ENCODE data around the gene ADNP.
"Not testable (repeated sequence)": the region's sequence is repeated elsewhere in the genome, so short reads cannot be mapped to it uniquely, and the experiment has no call there.

The ADNP gene

DNA sequence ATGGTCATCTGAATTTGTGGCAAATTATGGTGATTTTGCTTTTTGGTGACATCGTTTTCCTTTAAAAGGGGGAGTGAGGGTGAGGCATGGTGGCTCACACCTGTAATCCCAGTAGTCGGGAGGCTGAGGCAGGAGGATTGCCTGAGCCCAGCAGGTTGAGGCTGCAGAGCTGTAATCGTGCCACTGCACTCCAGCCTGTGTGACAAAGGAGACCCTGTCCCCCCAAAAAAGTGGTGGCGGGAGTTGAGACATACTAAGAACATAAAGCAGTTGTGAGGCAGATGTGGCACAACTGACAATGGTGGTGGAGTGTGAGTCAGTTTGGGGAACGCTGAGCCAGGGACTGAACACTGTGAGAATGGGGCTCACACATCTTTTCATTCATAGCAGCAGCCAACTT, 45.5 kb downstream of the ADNP start:
- Histone ChIP-seq H3K27ac (no peak overlapping the region), H4K20me1 (peaks cover 30 to 76% (median 59%) of the 10 kb centered on the region in 11 experiments; a peak in 21 of 22 replicates), H3K9me3 (replicated peaks in 1 of 11) (no peaks in the 10 kb centered on the region), H3K36me3 (peaks cover 36 to 92% (median 59%) of the 10 kb centered on the region in 11 experiments), H3K4me1 (no peaks in the 10 kb centered on the region), H3K27me3 (no peaks in the 10 kb centered on the region), H3K4me3 (no peak overlapping the region), H3K4me2 (no peak overlapping the region), H3K9ac (no peak overlapping the region)
- TF ChIP-seq Cebpa-rat (IDR thresholded peaks at IDR 0.05) = no peak

DNA sequence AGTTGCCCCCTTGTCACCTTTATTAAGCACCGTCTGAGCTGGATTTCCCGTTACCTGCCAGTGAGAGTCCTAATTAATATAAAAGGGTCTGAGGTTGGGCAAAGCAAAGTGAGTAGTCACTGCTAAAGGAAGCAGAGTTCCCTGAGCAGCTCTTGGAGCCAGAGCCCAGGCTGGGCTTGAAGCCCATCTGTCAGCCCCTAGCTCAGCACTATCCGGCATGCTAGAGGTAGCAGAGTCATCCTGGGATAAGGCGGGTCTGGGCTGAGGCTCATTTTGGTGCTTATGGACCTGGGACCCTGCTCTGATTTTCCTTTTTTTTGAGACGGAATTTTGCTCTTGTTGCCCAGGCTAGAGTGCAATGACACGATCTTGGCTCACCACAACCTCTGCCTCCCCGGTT, 46.2 kb downstream of the ADNP start:
- TF ChIP-seq Cebpa-rat (IDR thresholded peaks at IDR 0.05) = no peak
- Histone ChIP-seq H3K4me1 (no peaks in the 10 kb centered on the region), H3K4me2 (no peak overlapping the region), H3K36me3 (peaks cover 29 to 92% (median 59%) of the 10 kb centered on the region in 11 experiments), H3K4me3 (no peak overlapping the region), H3K9me3 (replicated peaks in 1 of 11) (no peaks in the 10 kb centered on the region), H3K9ac (no peak overlapping the region), H4K20me1 (peaks cover 24 to 72% (median 51%) of the 10 kb centered on the region in 11 experiments; a peak in 21 of 22 replicates), H3K27ac (no peak overlapping the region), H3K27me3 (no peaks in the 10 kb centered on the region)

DNA sequence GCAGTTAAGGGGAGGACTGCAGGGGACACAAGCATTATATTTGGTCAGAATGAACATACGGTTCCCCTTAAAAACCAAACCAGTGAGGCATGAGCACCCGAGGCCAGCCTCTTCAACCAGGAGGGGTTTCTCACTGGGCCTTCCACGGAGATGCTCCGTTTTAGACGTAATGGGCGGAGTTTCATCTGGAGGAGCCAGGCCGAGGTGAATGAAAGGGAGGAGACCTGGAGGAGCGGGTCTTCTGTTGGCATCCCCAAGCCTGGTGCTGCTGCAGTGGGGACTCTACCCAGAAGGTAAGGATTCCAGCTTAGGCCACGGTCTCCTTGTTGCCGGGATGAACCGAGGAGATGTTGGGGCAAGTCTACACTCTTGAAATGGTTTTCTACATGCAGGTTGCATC, 47.4 kb downstream of the ADNP start:
- no peaks in the 10 kb centered on the region for H3K4me1 ChIP-seq
- H3K4me2 ChIP-seq = no peak overlapping the region
- no peak overlapping the region for H3K4me3 ChIP-seq
- peaks cover 13 to 65% (median 39%) of the 10 kb centered on the region in 11 experiments; a peak in 21 of 22 replicates for H4K20me1 ChIP-seq
- H3K9ac ChIP-seq = no peak overlapping the region
- H3K27me3 ChIP-seq = no peaks in the 10 kb centered on the region
- no peak overlapping the region for H3K27ac ChIP-seq
- H3K9me3 ChIP-seq (replicated peaks in 1 of 11) = no peaks in the 10 kb centered on the region
- peaks cover 25 to 92% (median 59%) of the 10 kb centered on the region in 11 experiments for H3K36me3 ChIP-seq
- no peak for TF ChIP-seq Cebpa-rat (IDR thresholded peaks at IDR 0.05)

- not testable (repeated sequence) for H3K9me3 ChIP-seq (replicated peaks in 1 of 11); H3K27ac ChIP-seq; H3K9ac ChIP-seq; H3K27me3 ChIP-seq; H3K4me1 ChIP-seq; H3K4me2 ChIP-seq; H3K4me3 ChIP-seq
- Histone ChIP-seq H3K36me3 (peaks cover 9 to 92% (median 60%) of the 10 kb centered on the region in 11 experiments; a peak in 19 of 22 replicates), H4K20me1 (peaks cover 0 to 45% (median 20%) of the 10 kb centered on the region in 11 experiments; a peak in 15 of 22 replicates)
Measured at GRCh38 chr20:50881759-50882424, 49.3 kb downstream of the ADNP start.

GRCh38 chr20:50879649-50880550, 51.3 kb downstream of the ADNP start:
- no peak for TF ChIP-seq Cebpa-rat (IDR thresholded peaks at IDR 0.05)
- no peak overlapping the region for H3K4me3 ChIP-seq
- peaks cover 0 to 27% (median 9%) of the 10 kb centered on the region in 11 experiments; a peak in 10 of 22 replicates for H4K20me1 ChIP-seq
- H3K36me3 ChIP-seq = peaks cover 14 to 98% (median 71%) of the 10 kb centered on the region in 11 experiments; a peak in 18 of 22 replicates
- H3K4me2 ChIP-seq = no peak overlapping the region
- H3K9ac ChIP-seq = no peak overlapping the region
- no peaks in the 10 kb centered on the region for H3K27me3 ChIP-seq
- H3K4me1 ChIP-seq = 0 out of 20 replicates have a peak, but pooled peaks cover 0 to 2% (median 0%) of the 10 kb centered on the region in 10 experiments
- no peaks in the 10 kb centered on the region for H3K9me3 ChIP-seq (replicated peaks in 1 of 11)
- H3K27ac ChIP-seq = 0 out of 22 replicates have a peak overlapping the region, but pooled peaks of 1 of the 11 experiments have one; percentile 5

- H3K36me3 ChIP-seq = peaks cover 10 to 79% (median 62%) of the 10 kb centered on the region in 11 experiments; a peak in 18 of 22 replicates
- H3K9ac ChIP-seq = no peak overlapping the region
- H4K20me1 ChIP-seq = peaks cover 0 to 15% (median 0%) of the 10 kb centered on the region in 11 experiments; a peak in 2 of 22 replicates
- TF ChIP-seq Cebpa-rat (IDR thresholded peaks at IDR 0.05) = no peak
- no peak overlapping the region for H3K4me3 ChIP-seq
- no peak overlapping the region for H3K27ac ChIP-seq
- H3K9me3 ChIP-seq (replicated peaks in 1 of 11) = no peaks in the 10 kb centered on the region
- no peaks in the 10 kb centered on the region for H3K27me3 ChIP-seq
- peaks cover 0 to 28% (median 20%) of the 10 kb centered on the region in 10 experiments; a peak in 18 of 20 replicates for H3K4me1 ChIP-seq
- H3K4me2 ChIP-seq = no peak overlapping the region
Measured at GRCh38 chr20:50877232-50877743, 53.9 kb downstream of the ADNP start.

DNA sequence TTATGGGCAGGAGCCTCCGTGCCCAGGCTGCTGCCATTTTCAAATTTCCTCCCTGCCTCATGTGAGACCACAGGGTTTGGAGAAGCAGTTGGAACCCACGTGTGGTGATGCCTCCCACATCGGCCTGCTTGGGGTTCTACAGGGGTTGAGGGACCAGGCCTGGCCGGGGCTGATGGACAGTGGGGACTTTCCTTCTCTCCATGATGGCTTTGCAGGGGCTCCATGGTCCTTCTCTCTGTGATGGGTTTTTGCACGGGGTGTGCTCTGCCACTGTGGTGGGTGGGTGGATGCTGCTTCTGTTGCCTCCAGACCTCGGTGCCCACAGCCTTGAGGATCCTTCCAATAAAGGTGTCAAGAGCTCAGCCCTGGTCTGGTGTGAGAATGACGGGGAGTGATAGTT, 54.4 kb downstream of the ADNP start:
- TF ChIP-seq Cebpa-rat (IDR thresholded peaks at IDR 0.05) = no peak

GRCh38 chr20:50876063-50876685, 55.1 kb downstream of the ADNP start:
- no peak overlapping the region for H3K27ac ChIP-seq

More for the DNA sequence above, 54.4 kb downstream of the ADNP start:
- no peak overlapping the region for H3K4me3 ChIP-seq
- H3K27me3 ChIP-seq = no peaks in the 10 kb centered on the region
- no peak overlapping the region for H3K4me2 ChIP-seq
- H3K4me1 ChIP-seq = peaks cover under 1 to 33% (median 24%) of the 10 kb centered on the region in 10 experiments; a peak in 18 of 20 replicates
- peaks cover 0 to 15% (median 0%) of the 10 kb centered on the region in 11 experiments; a peak in 2 of 22 replicates for H4K20me1 ChIP-seq
- H3K9ac ChIP-seq = no peak overlapping the region
- H3K36me3 ChIP-seq = peaks cover 10 to 74% (median 62%) of the 10 kb centered on the region in 11 experiments; a peak in 18 of 22 replicates
- H3K9me3 ChIP-seq (replicated peaks in 1 of 11) = no peaks in the 10 kb centered on the region
- no peak overlapping the region for H3K27ac ChIP-seq

More at GRCh38 chr20:50876063-50876685, 55.1 kb downstream of the ADNP start:
- Histone ChIP-seq H3K27me3 (no peaks in the 10 kb centered on the region), H3K4me1 (peaks cover 3 to 39% (median 31%) of the 10 kb centered on the region in 10 experiments; a peak in 18 of 20 replicates), H3K9me3 (replicated peaks in 1 of 11) (no peaks in the 10 kb centered on the region), H3K4me2 (no peak overlapping the region), H3K4me3 (no peak overlapping the region), H3K36me3 (peaks cover 10 to 69% (median 58%) of the 10 kb centered on the region in 11 experiments; a peak in 18 of 22 replicates), H3K9ac (no peak overlapping the region), H4K20me1 (peaks cover 0 to 15% (median 0%) of the 10 kb centered on the region in 11 experiments; a peak in 2 of 22 replicates)
- no peak for TF ChIP-seq Cebpa-rat (IDR thresholded peaks at IDR 0.05)

Data from BLaER1 treated with 17β-estradiol and CSF1 and Interleukin-3, amounts not matched to agents 10 nM and 100 nM (cell line).